Fibroblast of mammary gland (primary cell): ENCODE measurements around the gene CHCHD1.
A peak's percentile ranks its signal among the peaks of the same experiment; 100 is the strongest.
"Not testable (repeated sequence)": the region's sequence is repeated elsewhere in the genome, so short reads cannot be mapped to it uniquely, and the experiment has no call there.

Source experiments
- DNase-seq: peaks from one replicate; pipeline ENCODE4 v3.0.0-alpha.2; 2010; ENCODE audit warnings: low read depth
- H3K4me3 ChIP-seq: 2 replicates; pipeline ENCODE4 v1.5.1; 2011; ENCODE audit warnings: low read depth, mild to moderate bottlenecking, low read length, moderate library complexity; ENCODE audit not compliant: control insufficient read depth
- TF ChIP-seq, protein P1 (sequence below): conservative IDR thresholded peaks from 2 replicates; pipeline ENCODE4 v1.5.1; 2011; ENCODE audit warnings: low read depth, low read length, inconsistent platforms; ENCODE audit not compliant: control insufficient read depth, insufficient read depth

The CHCHD1 gene

GRCh38 chr10:73824146-73824725 is 42.4 kb downstream of the CHCHD1 start:
- no peak for DNase-seq
- no peak overlapping the region for H3K4me3 ChIP-seq

GRCh38 chr10:73827346-73828089 is 45.7 kb downstream of the CHCHD1 start:
- no peak overlapping the region for H3K4me3 ChIP-seq
- peak; percentile 37 for DNase-seq
- TF ChIP-seq, protein P1, sequence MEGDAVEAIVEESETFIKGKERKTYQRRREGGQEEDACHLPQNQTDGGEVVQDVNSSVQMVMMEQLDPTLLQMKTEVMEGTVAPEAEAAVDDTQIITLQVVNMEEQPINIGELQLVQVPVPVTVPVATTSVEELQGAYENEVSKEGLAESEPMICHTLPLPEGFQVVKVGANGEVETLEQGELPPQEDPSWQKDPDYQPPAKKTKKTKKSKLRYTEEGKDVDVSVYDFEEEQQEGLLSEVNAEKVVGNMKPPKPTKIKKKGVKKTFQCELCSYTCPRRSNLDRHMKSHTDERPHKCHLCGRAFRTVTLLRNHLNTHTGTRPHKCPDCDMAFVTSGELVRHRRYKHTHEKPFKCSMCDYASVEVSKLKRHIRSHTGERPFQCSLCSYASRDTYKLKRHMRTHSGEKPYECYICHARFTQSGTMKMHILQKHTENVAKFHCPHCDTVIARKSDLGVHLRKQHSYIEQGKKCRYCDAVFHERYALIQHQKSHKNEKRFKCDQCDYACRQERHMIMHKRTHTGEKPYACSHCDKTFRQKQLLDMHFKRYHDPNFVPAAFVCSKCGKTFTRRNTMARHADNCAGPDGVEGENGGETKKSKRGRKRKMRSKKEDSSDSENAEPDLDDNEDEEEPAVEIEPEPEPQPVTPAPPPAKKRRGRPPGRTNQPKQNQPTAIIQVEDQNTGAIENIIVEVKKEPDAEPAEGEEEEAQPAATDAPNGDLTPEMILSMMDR = no peak

More at GRCh38 chr10:73824146-73824725, 42.4 kb downstream of the CHCHD1 start:
- TF ChIP-seq, protein P1 = no peak

- no peak for DNase-seq
- TF ChIP-seq, protein P1 = no peak
- no peak overlapping the region for H3K4me3 ChIP-seq
Observed at GRCh38 chr10:73828161-73828560, 46.3 kb downstream of the CHCHD1 start.

DNA sequence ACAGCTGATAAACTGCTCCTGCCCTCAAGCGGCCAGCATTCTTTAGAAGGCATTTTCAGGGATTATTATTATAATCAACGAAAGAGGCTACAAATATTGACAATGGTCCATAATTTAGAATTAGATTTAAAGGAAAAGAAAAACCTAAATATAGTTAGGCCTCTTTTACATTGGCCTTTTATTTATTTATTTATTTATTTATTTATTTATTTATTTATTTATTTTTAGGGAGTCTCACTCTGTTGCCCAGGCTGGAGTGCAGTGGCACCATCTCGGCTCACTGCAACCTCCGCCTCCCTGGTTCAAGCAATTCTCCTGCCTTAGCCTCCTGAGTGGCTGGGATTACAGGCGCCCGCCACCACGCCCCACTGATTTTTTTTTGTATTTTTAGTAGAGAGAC is 47.2 kb downstream of the CHCHD1 start:
- not testable (repeated sequence) for DNase-seq, H3K4me3 ChIP-seq
